Measurements from ENCODE around the gene CCDC71L.
A peak's percentile ranks its signal among the peaks of the same experiment; 100 is the strongest.

Gene CCDC71L

DNA sequence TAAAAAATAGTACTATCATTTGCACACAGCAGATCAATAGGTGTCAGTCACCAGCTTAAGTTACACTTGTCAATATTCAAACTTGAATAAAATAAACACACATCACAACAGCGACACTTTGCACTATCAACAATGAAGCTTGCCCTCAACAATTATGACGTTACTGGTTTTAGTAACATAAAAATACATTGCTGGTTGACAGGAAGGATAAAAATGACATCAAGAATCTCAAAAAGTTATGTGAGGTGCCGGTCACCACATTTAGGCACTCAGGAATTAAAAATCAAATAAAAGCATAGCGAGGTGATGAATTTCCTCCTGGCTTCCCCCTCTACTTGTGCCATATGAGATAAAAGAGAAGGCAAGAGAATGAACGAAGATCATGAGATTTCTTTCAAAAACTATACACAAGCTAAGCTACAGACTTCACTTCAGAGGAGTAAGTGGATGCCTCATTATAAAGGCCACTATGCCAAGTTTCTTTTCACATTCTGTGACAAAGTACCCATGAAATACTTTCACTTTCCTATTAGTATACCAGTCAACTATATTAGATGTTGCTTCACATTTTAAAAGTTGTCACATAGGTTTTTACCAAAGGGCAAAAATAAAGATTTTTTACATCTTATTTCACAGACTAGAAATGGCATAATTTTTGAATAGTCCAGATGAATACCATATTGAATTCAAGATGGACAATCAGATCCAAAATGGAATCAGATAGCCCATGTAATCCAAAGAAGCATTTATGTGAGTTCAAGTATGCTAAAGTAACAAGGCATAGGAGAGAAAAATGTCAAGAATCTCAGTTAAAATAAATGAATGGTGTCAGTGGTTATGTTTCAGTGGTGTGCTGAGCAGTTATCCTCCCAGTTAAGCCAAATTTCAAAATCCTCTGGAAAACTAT is 3.6 kb downstream of the CCDC71L start:
- TF ChIP-seq, protein P1, sequence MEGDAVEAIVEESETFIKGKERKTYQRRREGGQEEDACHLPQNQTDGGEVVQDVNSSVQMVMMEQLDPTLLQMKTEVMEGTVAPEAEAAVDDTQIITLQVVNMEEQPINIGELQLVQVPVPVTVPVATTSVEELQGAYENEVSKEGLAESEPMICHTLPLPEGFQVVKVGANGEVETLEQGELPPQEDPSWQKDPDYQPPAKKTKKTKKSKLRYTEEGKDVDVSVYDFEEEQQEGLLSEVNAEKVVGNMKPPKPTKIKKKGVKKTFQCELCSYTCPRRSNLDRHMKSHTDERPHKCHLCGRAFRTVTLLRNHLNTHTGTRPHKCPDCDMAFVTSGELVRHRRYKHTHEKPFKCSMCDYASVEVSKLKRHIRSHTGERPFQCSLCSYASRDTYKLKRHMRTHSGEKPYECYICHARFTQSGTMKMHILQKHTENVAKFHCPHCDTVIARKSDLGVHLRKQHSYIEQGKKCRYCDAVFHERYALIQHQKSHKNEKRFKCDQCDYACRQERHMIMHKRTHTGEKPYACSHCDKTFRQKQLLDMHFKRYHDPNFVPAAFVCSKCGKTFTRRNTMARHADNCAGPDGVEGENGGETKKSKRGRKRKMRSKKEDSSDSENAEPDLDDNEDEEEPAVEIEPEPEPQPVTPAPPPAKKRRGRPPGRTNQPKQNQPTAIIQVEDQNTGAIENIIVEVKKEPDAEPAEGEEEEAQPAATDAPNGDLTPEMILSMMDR (IDR thresholded peaks at IDR 0.05; ENCODE audit: low read depth, low read length), result no peak
- peak; percentile 18 to 39 for DNase-seq (ENCODE audit: low read depth in 2 of 2)
- no peak overlapping the region for H3K4me3 ChIP-seq (replicated peaks in 1 of 2; ENCODE audit: low read depth in 2 of 2, low read length in 2 of 2)

DNA sequence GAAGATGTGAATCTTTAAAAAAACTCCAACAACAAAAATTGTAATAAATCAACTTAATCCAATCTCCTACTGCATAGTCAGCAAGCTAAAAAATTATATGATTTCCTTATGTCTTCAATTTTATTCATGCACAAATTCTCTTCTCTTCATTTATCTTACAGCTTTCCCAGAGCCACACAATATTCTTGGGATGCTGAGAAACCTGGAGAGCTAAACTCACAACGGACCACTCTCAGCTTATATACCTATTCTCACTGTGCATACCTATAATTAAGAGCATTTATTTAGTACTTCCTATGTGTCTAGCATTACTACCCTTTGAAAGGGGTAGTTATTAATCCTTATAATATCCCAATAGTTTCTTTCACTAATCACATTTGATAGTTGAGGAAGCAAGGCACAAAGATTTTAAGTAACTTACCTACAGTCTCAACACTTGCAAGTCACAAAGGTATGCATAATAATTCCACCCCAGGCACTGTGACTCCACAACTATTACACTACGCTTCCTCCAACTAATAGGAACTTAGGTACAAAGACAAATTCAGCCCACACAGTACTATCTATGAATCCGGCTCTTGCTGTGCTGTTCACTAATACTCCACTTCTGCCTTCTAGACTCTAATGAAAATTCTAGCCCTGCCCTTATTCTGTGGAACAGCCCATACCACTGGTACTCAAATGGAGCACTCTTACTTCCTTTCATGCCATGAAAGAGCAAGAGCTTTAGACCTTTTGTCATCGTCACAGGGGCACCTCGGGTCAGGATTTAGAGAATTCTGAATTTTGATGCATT is 5.1 kb downstream of the CCDC71L start:
- no peak for DNase-seq (ENCODE audit: low read depth in 2 of 2)
- TF ChIP-seq, protein P1 (IDR thresholded peaks at IDR 0.05; ENCODE audit: low read depth, low read length), result no peak
- no peak overlapping the region for H3K4me3 ChIP-seq (replicated peaks in 1 of 2; ENCODE audit: low read depth in 2 of 2, low read length in 2 of 2)

DNA sequence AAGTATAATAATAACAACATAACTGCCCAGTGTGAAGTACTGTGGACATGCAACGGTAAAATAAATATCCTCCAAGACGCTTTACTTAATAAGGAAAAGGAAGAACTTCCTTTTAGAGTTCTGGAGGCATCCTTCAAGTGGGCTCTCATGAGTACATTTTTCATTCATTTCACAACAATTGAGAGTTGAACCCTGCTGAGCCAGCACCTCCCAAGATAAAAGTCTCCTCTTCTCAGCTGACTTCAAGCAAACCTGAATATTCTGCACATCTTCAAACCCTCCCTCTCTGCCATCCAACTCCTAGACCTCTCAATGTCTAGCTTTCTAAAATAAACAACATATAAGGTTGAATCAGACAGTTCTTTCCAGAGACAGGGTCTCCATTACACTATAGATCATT is 7.5 kb downstream of the CCDC71L start:
- no peak for DNase-seq (ENCODE audit: low read depth in 2 of 2)
- no peak overlapping the region for H3K4me3 ChIP-seq (replicated peaks in 1 of 2; ENCODE audit: low read depth in 2 of 2, low read length in 2 of 2)
- TF ChIP-seq, protein P1 (IDR thresholded peaks at IDR 0.05; ENCODE audit: low read depth, low read length), result no peak

DNA sequence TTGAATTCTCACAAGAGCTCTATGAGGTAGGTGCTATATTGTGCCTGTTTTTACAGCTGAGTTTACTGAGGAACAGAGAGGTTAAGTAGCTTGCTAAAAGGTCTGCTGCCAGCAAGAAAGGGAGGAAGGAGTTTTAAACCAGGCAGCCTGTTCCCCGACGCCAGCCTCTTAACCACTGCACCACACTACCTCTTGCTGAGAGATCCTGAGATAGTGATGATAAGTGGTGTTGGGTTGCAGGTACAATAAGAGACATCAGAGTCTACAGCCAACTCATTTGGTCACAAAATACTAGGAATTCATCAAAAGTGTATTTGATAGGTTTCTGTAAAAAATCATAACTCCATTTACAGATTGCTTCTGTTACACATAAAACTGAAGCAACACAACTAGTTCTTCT is 8.0 kb downstream of the CCDC71L start:
- TF ChIP-seq, protein P1 (IDR thresholded peaks at IDR 0.05; ENCODE audit: low read depth, low read length), result no peak
- DNase-seq (ENCODE audit: low read depth in 2 of 2), result no peak
- no peak overlapping the region for H3K4me3 ChIP-seq (replicated peaks in 1 of 2; ENCODE audit: low read depth in 2 of 2, low read length in 2 of 2)

DNA sequence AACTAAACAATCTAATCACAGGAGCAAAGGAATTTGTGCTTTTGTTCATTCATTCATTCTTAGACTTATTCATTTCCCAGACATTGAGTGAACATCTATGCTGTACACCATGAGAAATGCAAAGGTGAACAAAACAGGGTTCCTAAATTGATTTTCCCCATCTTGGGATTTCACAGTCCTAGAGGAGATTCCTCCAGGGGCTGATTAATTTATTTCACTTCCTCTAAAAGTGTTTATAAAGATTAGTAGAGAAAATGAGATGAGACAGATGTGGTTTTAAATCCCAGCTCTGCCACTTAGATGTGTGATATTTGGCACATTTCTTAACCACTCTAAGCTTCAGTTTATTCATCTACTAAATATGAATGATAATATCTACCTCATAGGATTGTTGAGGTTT is 8.9 kb downstream of the CCDC71L start:
- no peak for DNase-seq (ENCODE audit: low read depth in 2 of 2)
- TF ChIP-seq, protein P1 (IDR thresholded peaks at IDR 0.05; ENCODE audit: low read depth, low read length), result no peak
- no peak overlapping the region for H3K4me3 ChIP-seq (replicated peaks in 1 of 2; ENCODE audit: low read depth in 2 of 2, low read length in 2 of 2)

DNA sequence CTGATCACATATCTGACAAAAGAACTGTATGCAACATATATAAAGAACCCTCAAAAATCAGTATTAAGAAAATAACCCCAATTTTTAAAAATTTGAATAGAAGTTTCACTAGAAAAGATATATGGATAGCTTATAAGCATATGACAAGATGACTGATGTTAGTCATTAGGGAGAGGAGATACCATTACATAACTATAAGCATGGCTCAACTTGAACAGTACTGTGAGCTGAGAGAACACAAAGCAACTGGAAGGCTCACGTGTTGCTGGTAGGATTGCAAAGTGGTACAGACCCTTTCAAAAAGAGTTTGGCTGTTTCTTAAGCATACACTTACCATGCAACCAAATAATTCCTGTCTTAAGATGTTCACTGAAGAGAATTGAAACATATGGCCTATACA is 14.7 kb downstream of the CCDC71L start:
- DNase-seq (ENCODE audit: low read depth in 2 of 2), result no peak
- TF ChIP-seq, protein P1 (IDR thresholded peaks at IDR 0.05; ENCODE audit: low read depth, low read length), result no peak
- H3K4me3 ChIP-seq (replicated peaks in 1 of 2; ENCODE audit: low read depth in 2 of 2, low read length in 2 of 2), result no peak overlapping the region
